Omental fat pad (tissue), 4 donors: ENCODE measurements around the gene CALY. TPM values are rescaled to one million over a fixed set of nuclear protein-coding genes. Genes with fewer than 3 reads are reported as not detected.

Experiments
- ATAC-seq: fragments of 150-250 bp; one replicate; pipeline ENCODE4 v1.9.1; 2016; ENCODE audit warnings: mild to moderate bottlenecking, moderate library complexity; ENCODE audit not compliant: low FRiP score
- DNase-seq: peaks from one replicate; pipeline ENCODE4 v3.0.0-alpha.2; 2019; ENCODE audit warnings: low spot score
- total RNA-seq, 4 donors: library from RNA; depleted of rRNA; stranded (reverse); fragments of >200 nt; gene quantifications; one replicate each; pipeline ENCODE4 v1.1.0, GENCODE V29; 2016
- TF ChIP-seq, protein P1 (sequence below), 3 donors: fragments of 450-650 bp; IDR thresholded peaks; one replicate each; pipeline ENCODE4 v1.5.1; 2016 to 2017; ENCODE audit warnings: antibody characterized with exemption in 3 of 3, mild to moderate bottlenecking in 3 of 3, moderate library complexity in 2 of 3

CALY gene
- total RNA-seq, 4 donors from 2014 or later = not detected

DNA sequence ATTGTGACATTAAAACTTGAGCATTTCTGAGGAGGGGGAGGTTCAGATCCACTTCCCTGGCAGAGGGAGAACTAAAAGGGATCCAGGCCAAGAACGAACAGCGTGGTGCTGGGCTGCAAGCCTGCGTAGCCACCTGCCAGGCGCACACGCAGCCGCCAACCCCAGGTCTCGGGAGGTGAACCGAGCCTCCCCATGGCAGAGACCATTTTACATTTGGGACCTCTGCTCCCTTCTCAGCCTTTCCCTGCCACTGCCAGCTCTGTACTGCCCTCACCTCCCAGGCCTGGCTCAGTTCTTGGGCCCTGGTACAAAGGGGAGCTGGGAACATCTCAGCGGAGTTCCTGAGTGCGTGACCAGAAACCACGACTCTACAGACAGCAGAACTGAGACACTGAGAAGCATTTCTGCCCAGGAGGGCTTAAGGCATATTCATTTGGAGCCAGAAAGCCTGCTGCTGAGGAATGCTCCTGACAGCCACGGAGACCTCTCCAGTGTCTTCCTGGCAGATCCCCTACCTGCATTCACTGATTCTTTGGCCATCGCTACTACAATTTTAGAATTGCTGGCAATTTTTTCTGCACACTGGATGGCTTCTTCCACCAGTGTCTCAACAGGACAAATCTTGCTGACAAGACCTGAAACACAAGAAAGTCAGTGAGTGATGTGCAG lies 28.9 kb upstream of the CALY start:
- no peak for ATAC-seq
- DNase-seq = no peak
- TF ChIP-seq, protein P1, sequence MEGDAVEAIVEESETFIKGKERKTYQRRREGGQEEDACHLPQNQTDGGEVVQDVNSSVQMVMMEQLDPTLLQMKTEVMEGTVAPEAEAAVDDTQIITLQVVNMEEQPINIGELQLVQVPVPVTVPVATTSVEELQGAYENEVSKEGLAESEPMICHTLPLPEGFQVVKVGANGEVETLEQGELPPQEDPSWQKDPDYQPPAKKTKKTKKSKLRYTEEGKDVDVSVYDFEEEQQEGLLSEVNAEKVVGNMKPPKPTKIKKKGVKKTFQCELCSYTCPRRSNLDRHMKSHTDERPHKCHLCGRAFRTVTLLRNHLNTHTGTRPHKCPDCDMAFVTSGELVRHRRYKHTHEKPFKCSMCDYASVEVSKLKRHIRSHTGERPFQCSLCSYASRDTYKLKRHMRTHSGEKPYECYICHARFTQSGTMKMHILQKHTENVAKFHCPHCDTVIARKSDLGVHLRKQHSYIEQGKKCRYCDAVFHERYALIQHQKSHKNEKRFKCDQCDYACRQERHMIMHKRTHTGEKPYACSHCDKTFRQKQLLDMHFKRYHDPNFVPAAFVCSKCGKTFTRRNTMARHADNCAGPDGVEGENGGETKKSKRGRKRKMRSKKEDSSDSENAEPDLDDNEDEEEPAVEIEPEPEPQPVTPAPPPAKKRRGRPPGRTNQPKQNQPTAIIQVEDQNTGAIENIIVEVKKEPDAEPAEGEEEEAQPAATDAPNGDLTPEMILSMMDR (IDR thresholded peaks at IDR 0.05) = no peak

- ATAC-seq (no peak), DNase-seq (no peak)
- TF ChIP-seq, protein P1 (IDR thresholded peaks at IDR 0.05) = no peak
These were observed 28.1 kb upstream of the CALY start for GRCh38 chr10:133364645-133365431.

DNA sequence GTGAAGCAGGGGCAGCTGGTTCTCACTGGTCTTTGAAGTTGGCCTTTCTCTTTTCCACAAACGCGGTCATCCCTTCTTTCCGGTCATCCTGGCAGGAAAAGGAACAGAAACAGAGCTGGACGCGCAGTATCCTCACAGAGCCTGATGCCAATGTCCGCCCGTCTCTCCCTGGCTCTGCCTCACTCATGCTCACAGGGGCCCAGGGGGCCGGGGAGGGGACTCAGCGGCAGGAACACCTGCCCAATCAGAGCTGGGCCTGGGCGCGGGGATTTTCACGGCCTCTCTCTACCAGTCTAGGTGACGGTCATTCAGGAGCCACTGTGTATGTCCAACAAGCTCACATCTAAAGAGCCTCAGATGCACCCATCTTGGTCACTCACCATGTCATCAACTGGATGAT lies 26.1 kb upstream of the CALY start:
- TF ChIP-seq, protein P1 (IDR thresholded peaks at IDR 0.05) = no peak

DNA sequence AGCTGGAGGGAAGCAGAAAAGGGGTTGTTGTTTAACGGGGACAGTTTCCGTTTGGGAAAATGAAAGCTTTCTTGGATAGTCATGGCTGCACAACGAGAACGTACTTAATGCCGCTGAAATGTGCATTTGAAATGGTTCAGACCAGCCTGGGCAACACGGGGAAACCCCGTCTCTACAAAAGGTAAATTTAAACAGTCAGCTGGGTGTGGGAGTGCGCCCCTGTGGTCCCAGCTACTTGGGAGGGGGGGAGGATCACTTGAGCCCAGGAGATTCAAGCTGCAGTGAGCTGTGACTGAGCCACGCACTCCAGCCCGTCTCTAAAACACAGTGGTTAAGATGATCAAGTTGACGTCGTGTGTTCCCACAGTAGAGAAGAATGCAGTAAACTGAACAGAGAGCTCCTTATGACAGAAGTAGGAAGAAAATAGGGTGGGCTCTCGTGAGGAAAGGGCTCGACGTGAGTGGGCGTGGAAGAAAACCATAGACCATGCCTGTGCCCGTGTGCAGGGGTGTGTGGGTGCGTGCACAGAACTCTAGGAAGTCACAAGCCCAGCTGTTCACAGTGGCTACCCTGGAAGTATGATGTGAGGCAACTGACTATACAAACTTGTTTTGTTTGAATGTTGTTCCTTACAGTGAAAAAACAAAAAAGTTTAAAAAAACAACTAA lies 25.2 kb upstream of the CALY start:
- ATAC-seq (no peak), DNase-seq (no peak)
- TF ChIP-seq, protein P1 (IDR thresholded peaks at IDR 0.05) = no peak

More for the DNA sequence above, 26.1 kb upstream of the CALY start:
- no peak for ATAC-seq
- DNase-seq = no peak

DNA sequence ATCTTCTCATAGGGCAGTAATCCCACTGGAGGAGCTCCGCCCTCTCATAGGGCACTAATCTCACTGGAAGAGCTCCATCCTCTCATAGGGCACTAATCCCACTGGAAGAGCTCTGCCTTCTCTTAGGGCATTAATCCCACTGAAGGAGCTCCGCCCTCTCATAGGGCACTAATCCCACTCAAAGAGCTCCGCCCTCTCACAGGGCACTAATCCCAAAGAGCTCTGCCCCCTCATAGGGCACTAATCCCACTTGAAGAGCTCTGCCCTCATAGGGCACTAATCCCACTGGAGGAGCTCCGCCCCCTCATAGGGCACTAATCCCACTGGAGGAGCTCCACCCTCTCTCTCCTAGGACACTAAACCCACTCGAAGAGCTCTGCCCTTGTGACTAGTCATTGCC lies 24.5 kb upstream of the CALY start:
- ATAC-seq (no peak), DNase-seq (no peak)
- TF ChIP-seq, protein P1 (IDR thresholded peaks at IDR 0.05) = no peak

DNA sequence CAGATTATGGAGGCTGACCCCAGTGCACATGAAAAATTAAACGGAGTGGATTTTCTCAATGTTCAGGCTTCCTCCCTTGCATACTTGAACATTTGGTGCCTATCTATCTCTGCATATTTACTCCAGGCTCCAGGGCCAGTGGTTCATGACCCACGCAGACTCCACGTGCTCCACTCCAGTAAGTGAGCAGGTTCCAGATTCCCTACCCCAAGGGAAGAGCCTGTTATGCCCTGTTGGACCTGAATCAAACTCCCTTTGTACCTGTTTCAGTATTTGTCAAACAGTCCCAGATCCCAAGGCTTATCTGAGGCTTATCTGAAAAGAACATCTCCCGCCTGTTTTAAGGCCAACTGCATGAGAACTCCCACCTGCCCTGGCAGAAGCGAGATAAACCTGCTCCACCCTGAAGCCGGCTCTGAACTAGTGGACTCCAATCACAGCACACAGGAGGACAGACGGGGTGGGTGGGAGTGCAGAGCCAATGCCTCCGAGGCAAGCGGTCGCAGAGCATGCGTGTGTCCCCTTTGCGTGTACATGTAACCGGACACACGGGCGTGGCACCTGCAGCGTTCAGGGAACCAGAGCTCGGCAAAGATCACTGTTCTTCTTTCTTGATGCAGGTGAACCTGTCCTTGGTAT lies 23.4 kb upstream of the CALY start:
- TF ChIP-seq, protein P1 (IDR thresholded peaks at IDR 0.05) = no peak
- DNase-seq (no peak), ATAC-seq (no peak)
